ENCODE measurements around the gene HM13. TPM values are rescaled to one million over a fixed set of nuclear protein-coding genes. Genes with fewer than 3 reads are reported as not detected.

HM13 gene
- total RNA-seq, 2 donors from 2014 or later: 120 to 206 TPM

- DNase-seq: peak; percentile 46
- no peaks in the 10 kb centered on the region for H3K4me1 Mint-ChIP-seq
- peaks cover 54% of the 10 kb centered on the region for H3K27me3 Mint-ChIP-seq (ENCODE audit: insufficient read depth)
- H3K27me3 ChIP-seq (ENCODE audit: control insufficient read depth, insufficient read depth, low read length, poor library complexity, severe bottlenecking): no peaks in the 10 kb centered on the region
- H3K9me3 Mint-ChIP-seq: peaks cover 77% of the 10 kb centered on the region
- no peak overlapping the region for H3K27ac Mint-ChIP-seq
- no peak overlapping the region for H3K4me3 ChIP-seq (ENCODE audit: low read length)
- 83 to 85% methylated on average over 18 to 29 of the region's 29 CpGs for WGBS, 2 experiments (ENCODE audit: insufficient coverage in 1 of 2, insufficient read length in 1 of 2)
- peaks cover 2% of the 10 kb centered on the region for H3K36me3 Mint-ChIP-seq (ENCODE audit: low read depth)
- no peak overlapping the region for H3K9ac ChIP-seq (ENCODE audit: extremely low read depth, low read length, poor library complexity, severe bottlenecking)
- no peak overlapping the region for H3K27ac ChIP-seq (ENCODE audit: low read depth, low read length)
- TF ChIP-seq, protein P1, sequence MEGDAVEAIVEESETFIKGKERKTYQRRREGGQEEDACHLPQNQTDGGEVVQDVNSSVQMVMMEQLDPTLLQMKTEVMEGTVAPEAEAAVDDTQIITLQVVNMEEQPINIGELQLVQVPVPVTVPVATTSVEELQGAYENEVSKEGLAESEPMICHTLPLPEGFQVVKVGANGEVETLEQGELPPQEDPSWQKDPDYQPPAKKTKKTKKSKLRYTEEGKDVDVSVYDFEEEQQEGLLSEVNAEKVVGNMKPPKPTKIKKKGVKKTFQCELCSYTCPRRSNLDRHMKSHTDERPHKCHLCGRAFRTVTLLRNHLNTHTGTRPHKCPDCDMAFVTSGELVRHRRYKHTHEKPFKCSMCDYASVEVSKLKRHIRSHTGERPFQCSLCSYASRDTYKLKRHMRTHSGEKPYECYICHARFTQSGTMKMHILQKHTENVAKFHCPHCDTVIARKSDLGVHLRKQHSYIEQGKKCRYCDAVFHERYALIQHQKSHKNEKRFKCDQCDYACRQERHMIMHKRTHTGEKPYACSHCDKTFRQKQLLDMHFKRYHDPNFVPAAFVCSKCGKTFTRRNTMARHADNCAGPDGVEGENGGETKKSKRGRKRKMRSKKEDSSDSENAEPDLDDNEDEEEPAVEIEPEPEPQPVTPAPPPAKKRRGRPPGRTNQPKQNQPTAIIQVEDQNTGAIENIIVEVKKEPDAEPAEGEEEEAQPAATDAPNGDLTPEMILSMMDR (conservative IDR thresholded peaks at IDR 0.05): no peak
- no peaks in the 10 kb centered on the region for H3K4me1 ChIP-seq (ENCODE audit: control insufficient read depth, insufficient read depth, low read length)
- H3K9me3 ChIP-seq (ENCODE audit: control insufficient read depth, low read length): peaks cover 33% of the 10 kb centered on the region
- no peaks in the 10 kb centered on the region for H3K36me3 ChIP-seq (ENCODE audit: control insufficient read depth, insufficient read depth, low read length)
- no peak overlapping the region for H3K4me3 Mint-ChIP-seq
These were observed 38.6 kb upstream of the HM13 start for GRCh38 chr20:31475472-31476293.

- no peak for DNase-seq
- 20 to 80% methylated on average over 1 to 6 of the region's 6 CpGs for WGBS, 2 experiments (ENCODE audit: insufficient coverage in 1 of 2, insufficient read length in 1 of 2)
- H3K4me1 ChIP-seq (ENCODE audit: control insufficient read depth, insufficient read depth, low read length): no peaks in the 10 kb centered on the region
- H3K4me1 Mint-ChIP-seq: no peaks in the 10 kb centered on the region
- peaks cover 2% of the 10 kb centered on the region for H3K36me3 Mint-ChIP-seq (ENCODE audit: low read depth)
- TF ChIP-seq, protein P1 (conservative IDR thresholded peaks at IDR 0.05): no peak
- H3K9me3 Mint-ChIP-seq: peaks cover 83% of the 10 kb centered on the region
- no peak overlapping the region for H3K9ac ChIP-seq (ENCODE audit: extremely low read depth, low read length, poor library complexity, severe bottlenecking)
- no peak overlapping the region for H3K27ac Mint-ChIP-seq
- H3K4me3 Mint-ChIP-seq: no peak overlapping the region
- peaks cover 33% of the 10 kb centered on the region for H3K9me3 ChIP-seq (ENCODE audit: control insufficient read depth, low read length)
- no peak overlapping the region for H3K27ac ChIP-seq (ENCODE audit: low read depth, low read length)
- no peak overlapping the region for H3K4me3 ChIP-seq (ENCODE audit: low read length)
- peaks cover 54% of the 10 kb centered on the region for H3K27me3 Mint-ChIP-seq (ENCODE audit: insufficient read depth)
- H3K27me3 ChIP-seq (ENCODE audit: control insufficient read depth, insufficient read depth, low read length, poor library complexity, severe bottlenecking): no peaks in the 10 kb centered on the region
- H3K36me3 ChIP-seq (ENCODE audit: control insufficient read depth, insufficient read depth, low read length): no peaks in the 10 kb centered on the region
These were observed 38.0 kb upstream of the HM13 start for GRCh38 chr20:31476294-31476585.

DNA sequence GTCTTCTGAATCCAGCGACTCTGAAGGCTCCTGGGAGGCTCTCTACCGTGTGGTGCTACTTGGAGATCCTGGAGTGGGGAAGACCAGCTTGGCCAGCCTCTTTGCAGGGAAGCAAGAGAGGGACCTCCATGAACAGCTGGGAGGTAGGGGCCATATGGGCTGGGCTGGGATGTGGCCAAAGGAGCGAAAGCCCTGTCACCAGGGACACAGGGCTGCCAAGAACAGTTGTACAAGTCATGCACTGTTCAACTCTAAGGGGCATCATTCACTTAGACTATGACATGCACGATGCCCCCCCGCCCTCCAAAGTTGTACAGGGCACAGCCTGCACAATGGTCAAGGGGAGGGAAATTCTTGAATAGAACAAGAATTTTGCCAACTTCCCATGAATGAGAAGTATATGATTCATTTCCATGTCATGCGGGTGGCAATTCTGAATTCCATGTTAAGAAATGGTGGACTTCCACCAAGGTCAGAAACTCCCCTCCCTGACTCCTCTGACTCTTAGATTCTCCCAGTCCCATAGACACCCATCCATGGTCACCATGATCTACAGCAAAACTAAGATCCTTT lies 37.5 kb upstream of the HM13 start:
- H3K4me3 ChIP-seq (ENCODE audit: low read length): no peak overlapping the region
- Mint-ChIP-seq H3K4me3 (no peak overlapping the region), H3K4me1 (no peaks in the 10 kb centered on the region), H3K36me3 (ENCODE audit: low read depth) (peaks cover 2% of the 10 kb centered on the region), H3K27me3 (ENCODE audit: insufficient read depth) (peaks cover 54% of the 10 kb centered on the region), H3K27ac (no peak overlapping the region), H3K9me3 (peaks cover 88% of the 10 kb centered on the region)
- DNase-seq: no peak
- H3K4me1 ChIP-seq (ENCODE audit: control insufficient read depth, insufficient read depth, low read length): no peaks in the 10 kb centered on the region
- H3K9me3 ChIP-seq (ENCODE audit: control insufficient read depth, low read length): peaks cover 33% of the 10 kb centered on the region
- TF ChIP-seq, protein P1 (conservative IDR thresholded peaks at IDR 0.05): no peak
- WGBS, 2 experiments (ENCODE audit: insufficient coverage in 1 of 2, insufficient read length in 1 of 2): 69 to 75% methylated on average over 6 of the region's 6 CpGs
- H3K27ac ChIP-seq (ENCODE audit: low read depth, low read length): no peak overlapping the region
- H3K36me3 ChIP-seq (ENCODE audit: control insufficient read depth, insufficient read depth, low read length): no peaks in the 10 kb centered on the region
- H3K27me3 ChIP-seq (ENCODE audit: control insufficient read depth, insufficient read depth, low read length, poor library complexity, severe bottlenecking): no peaks in the 10 kb centered on the region
- no peak overlapping the region for H3K9ac ChIP-seq (ENCODE audit: extremely low read depth, low read length, poor library complexity, severe bottlenecking)

Measured in endodermal cell (in vitro differentiated cells).